Hepatic stellate cell (primary cell): ENCODE data around the gene FOXS1.
"Not testable (repeated sequence)": the region's sequence is repeated elsewhere in the genome, so short reads cannot be mapped to it uniquely, and the experiment has no call there.

ENCODE experiments used
- DNase-seq: peaks from one replicate; pipeline ENCODE4 v3.0.0; 2011; ENCODE audit warnings: low spot score

The FOXS1 gene

GRCh38 chr20:31822421-31823330 lies 22.7 kb downstream of the FOXS1 start:
- peak; percentile 86 for DNase-seq

- no peak for DNase-seq
Measured at GRCh38 chr20:31821427-31821826, 24.0 kb downstream of the FOXS1 start.

DNA sequence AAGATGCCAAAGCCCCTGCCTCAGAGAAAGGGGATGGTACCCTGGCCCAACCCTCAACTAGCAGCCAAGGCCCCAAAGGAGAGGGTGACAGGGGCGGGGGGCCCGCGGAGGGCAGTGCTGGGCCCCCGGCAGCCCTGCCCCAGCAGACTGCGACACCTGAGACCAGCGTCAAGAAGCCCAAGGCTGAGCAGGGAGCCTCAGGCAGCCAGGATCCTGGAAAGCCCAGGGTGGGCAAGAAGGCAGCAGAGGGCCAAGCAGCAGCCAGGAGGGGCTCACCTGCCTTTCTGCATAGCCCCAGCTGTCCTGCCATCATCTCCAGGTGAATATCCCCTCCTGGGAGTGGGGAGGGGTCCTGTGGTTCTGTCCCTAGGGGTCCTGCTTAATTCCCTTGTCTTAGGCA lies 25.2 kb downstream of the FOXS1 start:
- no peak for DNase-seq

DNA sequence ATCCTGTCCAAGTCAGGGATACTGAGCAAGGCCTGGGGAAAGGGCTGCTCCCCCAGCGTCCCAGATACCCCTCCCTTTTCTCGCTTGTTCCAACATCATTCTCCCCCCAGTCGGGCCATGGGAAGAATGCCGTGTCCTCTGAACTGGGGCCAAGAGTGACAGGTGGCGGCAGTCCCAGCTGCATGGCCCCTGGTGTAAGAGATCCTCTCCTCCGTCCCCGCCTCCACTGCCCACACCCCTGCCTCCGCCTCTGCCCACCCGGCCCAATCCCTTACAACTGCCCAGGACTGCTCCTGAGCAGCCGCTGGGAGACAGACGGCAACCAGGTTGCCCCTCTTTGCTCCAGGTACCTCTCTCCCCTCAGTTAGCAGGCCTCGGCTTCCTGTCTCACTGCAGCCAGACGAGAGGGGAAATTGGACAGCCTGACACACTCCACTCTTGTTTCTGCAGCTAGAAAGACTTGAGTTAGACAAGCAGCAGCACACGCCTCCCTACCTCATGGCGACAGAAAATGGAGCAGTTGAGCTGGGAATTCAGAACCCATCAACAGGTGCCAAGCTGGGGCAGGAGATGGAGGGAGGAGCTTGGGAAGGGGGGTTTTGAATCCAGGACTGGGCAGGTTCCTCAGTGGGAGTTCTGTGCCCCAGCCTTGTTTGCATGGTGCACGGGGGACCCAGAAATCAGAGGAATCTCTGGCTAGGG lies 26.2 kb downstream of the FOXS1 start, which contains the start of gene MYLK2:
MYLK2 (plus strand) TSS at position 274 of the 702 bp plus-strand sequence; CDS start at position 499, 225 bp downstream.
- DNase-seq: no peak

- no peak for DNase-seq
Measured at GRCh38 chr20:31818376-31818908, 27.0 kb downstream of the FOXS1 start.

DNA sequence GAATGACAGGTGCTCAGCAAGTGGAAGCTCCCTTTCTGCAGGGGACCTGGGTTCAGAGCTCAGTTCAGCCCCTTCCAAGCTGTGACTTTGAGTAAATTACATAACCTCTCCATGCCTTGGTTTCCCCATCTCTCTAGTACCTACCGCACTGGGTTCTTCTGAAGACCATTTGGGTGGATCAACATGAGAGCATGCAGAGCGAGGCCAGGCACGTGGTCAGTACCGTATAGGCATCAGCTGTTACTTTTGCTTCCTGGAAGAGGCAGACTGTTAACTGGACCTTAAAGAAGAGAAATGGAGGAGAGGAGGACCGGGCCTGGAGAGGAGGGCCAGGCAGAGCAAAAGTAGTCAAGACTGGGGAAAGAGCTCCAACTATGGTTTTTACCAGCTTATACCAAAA lies 27.9 kb downstream of the FOXS1 start:
- DNase-seq: no peak

DNA sequence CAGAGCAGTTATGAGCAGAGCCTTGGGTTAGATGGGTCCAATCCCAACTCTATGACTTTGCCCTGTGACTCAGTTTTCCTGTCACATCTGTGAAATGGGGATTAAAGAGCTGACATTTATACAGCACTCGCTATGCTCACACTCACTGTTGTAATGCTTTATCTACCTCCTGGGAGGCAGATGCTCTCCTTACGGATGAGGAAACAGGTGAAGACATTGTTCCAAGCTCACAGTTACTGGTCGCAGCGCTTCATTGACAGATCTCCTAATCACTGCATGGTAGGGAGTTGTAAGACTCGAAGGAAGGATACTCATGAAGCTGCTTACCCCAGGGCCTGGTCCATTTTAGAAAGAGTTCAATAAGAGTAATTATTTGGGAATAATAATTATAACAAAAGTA lies 29.2 kb downstream of the FOXS1 start:
- DNase-seq: no peak

- no peak for DNase-seq
Measured at GRCh38 chr20:31815408-31816188, 29.8 kb downstream of the FOXS1 start.

DNA sequence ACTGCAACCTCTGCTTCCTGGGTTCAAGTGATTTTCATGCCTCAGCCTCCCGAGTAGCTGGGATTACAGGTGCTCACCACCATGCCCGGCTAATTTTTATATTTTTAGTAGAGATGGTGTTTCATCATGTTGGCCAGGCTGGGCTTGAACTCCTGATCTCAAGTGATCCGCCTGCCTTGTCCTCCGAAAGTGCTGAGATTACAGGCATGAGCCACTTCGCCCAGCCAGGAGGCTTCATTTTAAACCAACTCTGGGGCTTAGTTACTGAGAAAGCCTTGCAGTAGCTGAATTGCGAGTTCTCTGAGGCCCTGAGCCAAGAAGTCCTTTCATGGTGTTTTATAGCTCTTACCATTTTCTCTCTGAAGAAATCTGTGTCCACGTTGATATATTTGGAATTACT lies 31.3 kb downstream of the FOXS1 start:
- DNase-seq: not testable (repeated sequence)

- no peak for DNase-seq
Measured at GRCh38 chr20:31813611-31814010, 31.8 kb downstream of the FOXS1 start.

DNA sequence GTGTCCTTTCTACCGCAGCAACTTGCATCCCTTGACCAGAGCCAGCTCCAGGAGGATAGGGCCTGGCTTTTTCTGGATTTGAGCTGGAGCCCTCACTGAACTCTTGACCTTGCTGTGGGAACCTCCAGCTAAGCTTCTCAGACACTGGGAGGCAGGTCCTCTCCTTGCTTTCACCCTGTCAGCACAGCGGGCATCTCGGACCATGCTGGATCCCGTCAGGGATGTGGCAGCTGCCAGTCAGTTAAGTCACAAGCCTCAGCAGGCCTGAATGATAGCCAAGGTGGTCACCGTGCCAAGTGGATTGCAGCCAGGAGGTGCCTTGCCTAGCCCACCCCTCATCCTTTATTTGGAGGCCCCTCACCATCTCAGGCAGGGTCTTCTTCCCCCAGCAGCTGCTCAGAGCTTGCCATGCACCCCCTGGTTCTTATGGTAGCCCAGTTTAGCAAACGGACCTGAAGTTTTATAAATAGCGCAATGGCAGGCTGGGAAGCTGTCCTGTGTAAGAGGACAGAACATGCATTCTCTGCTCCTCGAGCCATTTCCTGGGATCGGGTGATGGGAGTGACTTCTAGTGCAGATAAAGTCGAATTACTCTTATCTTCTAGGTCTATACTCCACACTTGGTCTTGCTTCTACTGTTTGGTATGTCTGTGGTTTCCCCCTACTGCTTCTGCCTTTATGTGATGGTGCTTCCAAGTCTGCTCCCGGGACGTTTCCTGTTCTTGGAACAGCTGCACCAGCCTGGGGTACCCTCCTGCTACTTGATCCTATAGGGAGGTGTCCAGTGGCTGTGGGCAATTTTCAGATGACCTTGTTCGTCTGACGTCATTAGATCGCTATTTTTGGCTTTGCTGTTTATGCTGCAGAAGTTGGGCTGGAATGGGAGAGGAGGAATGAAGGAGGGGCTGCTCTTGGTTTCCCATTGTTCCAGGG lies 33.3 kb downstream of the FOXS1 start:
- DNase-seq: peak; percentile 85

GRCh38 chr20:31811198-31811597 lies 34.2 kb downstream of the FOXS1 start:
- DNase-seq: no peak

DNA sequence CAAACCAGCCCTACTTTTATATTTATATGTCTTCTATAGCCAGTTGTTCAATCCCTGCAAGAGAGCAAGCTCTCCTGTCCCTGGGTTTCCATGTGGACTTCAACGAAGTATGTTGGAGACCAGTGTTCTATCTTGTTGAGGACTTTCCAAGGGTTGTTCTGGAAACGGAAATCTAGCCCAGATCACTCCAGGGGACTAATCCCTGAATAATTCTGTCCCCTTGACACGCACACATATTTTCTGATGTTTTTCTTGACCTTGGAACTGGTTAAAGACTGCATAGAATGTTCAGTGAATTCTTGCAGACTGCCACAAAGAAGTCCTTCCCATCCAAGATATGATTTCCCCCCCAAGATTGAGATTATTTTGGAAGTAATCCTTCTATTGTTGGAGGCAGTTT lies 35.7 kb downstream of the FOXS1 start:
- DNase-seq: peak; percentile 56

GRCh38 chr20:31808481-31808880 lies 36.9 kb downstream of the FOXS1 start:
- DNase-seq: no peak

GRCh38 chr20:31806564-31807355 lies 38.6 kb downstream of the FOXS1 start:
- no peak for DNase-seq

DNA sequence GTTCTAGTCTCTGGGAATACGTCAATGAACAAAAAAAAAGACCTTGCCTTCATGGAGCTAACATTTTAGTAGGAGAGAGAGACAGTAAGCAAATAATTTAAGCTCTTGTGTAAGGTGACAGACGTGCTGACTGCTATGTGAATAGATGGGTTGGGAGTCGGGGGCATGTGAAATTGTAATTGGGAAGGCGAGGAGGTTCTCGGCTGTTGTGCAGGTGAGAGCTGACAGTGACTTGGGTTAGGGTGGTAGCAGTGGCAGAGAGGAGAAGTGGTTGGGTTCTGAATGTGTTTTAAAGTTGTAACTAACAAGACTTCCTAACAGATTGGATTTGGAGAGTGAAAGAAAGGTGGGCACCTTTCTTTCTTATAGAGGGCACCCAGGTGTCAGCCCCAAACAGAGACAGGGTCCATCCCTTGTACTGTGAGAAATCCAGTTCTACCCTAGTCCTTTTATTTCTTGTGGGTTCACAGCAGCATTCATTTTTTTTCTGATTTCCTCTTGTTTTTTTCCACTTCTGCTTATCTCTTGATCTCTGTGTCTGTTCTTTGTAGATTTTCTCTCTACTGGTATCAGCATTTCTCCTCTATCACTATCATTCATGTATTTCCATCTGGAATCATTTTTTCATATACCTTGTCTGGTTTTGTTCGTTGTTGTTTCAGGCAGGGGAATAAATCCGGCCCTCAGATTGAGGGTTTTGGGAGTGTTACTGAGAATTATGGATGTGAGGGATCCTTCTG lies 41.7 kb downstream of the FOXS1 start:
- DNase-seq: no peak

- DNase-seq: no peak
Measured at GRCh38 chr20:31801508-31801907, 43.9 kb downstream of the FOXS1 start.

- DNase-seq: no peak
Measured at GRCh38 chr20:31797364-31797763, 48.0 kb downstream of the FOXS1 start.
